GM12865 (cell line): ENCODE measurements around the gene GNAO1.

Source experiments
- DNase-seq: peaks from one replicate; pipeline ENCODE4 v3.0.0; 2010; ENCODE audit warnings: low read depth
- H3K4me3 ChIP-seq: 2 replicates; pipeline ENCODE4 v1.5.1; 2011; ENCODE audit warnings: mild to moderate bottlenecking, low read depth, low read length, control low read depth
- CTCF ChIP-seq: IDR thresholded peaks from 2 replicates; pipeline ENCODE4 v1.5.1; 2011; ENCODE audit warnings: low read length, control low read depth, low read depth, inconsistent platforms; ENCODE audit not compliant: insufficient read depth; ENCODE audit errors: missing control alignments

Gene GNAO1

GRCh38 chr16:56257666-56258342 lies 66.5 kb downstream of the GNAO1 start:
- DNase-seq: no peak
- no peak overlapping the region for H3K4me3 ChIP-seq
- no peak for TF ChIP-seq CTCF

GRCh38 chr16:56258508-56259424 lies 67.5 kb downstream of the GNAO1 start:
- DNase-seq: no peak
- TF ChIP-seq CTCF: no peak
- no peak overlapping the region for H3K4me3 ChIP-seq

GRCh38 chr16:56259425-56259779 lies 68.1 kb downstream of the GNAO1 start:
- H3K4me3 ChIP-seq: no peak overlapping the region
- DNase-seq: no peak
- no peak for TF ChIP-seq CTCF

GRCh38 chr16:56260378-56261160 lies 69.3 kb downstream of the GNAO1 start:
- TF ChIP-seq CTCF: no peak
- no peak overlapping the region for H3K4me3 ChIP-seq
- no peak for DNase-seq

- no peak for DNase-seq
Measured at GRCh38 chr16:56261656-56262055, 70.4 kb downstream of the GNAO1 start.

GRCh38 chr16:56262148-56262547 lies 70.9 kb downstream of the GNAO1 start:
- no peak overlapping the region for H3K4me3 ChIP-seq
- no peak for DNase-seq
- TF ChIP-seq CTCF: no peak

More at GRCh38 chr16:56261656-56262055, 70.4 kb downstream of the GNAO1 start:
- no peak for TF ChIP-seq CTCF
- H3K4me3 ChIP-seq: no peak overlapping the region
